Measurements from ENCODE around the gene CTBP1. TPM values are rescaled to one million over a fixed set of nuclear protein-coding genes. Genes with fewer than 3 reads are reported as not detected.

CTBP1 gene
- total RNA-seq, 2 experiments from 2014 or later, result 154 to 162 TPM

DNA sequence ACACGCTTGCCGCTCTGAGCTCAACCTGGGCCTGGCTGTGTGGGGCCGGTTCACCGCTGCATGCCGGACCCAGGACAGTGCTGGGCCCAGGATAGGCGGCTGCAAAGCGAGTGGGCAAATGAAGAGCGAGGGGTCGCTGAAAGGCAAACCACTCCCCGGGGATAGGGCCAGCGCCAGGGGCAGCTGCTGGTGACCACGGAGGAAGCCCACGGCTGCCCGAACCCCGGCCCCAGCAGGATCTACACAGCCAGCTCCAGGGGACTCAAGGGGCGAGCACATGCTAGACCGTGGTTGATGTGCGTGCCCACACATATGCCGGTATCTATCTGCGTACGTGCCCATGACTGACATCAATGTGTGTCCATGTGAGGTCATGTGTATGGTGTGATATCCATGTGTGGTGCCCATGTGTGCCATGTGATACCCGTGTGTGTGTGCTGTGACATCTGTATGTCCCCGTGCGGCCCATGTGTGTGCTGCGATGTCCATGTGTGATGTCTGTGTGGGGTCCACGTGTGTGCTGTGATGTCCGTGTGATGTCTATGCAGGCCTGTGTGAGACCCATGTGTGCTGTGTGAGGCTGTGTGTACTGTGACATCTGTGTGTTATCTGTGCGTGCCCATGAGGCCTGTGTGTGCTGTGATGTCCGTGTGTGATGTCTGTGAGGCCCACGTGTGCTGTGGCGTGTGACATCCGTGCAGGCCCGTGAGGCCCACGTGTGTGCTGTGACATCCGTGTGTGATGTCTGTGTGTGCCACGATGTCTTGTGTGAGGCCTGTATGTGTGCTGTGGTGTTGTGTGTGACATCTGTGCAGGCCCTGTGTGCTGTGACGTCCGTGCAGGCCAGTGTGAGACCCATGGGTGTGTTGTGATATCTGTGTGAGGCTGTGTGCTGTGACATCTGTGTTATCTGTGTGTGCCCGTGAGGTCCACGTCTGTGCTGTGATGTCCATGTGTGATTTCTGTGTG lies 24.8 kb downstream of the CTBP1 start:
- intact Hi-C loops (cut with micrococcal nuclease), result no loop called here
- no peak overlapping the region for H3K4me3 Mint-ChIP-seq
- H3K36me3 Mint-ChIP-seq, result peaks cover 49% of the 10 kb centered on the region
- POLR2A ChIA-PET, result no interaction called here
- H3K27me3 Mint-ChIP-seq, result no peaks in the 10 kb centered on the region
- no peak overlapping the region for H3K27ac Mint-ChIP-seq
- H3K4me1 Mint-ChIP-seq (ENCODE audit: low read depth), result peaks cover 6% of the 10 kb centered on the region
- H3K9me3 Mint-ChIP-seq, result no peaks in the 10 kb centered on the region
- CTCF ChIA-PET, result no interaction called here
- DNase-seq, result no peak

DNA sequence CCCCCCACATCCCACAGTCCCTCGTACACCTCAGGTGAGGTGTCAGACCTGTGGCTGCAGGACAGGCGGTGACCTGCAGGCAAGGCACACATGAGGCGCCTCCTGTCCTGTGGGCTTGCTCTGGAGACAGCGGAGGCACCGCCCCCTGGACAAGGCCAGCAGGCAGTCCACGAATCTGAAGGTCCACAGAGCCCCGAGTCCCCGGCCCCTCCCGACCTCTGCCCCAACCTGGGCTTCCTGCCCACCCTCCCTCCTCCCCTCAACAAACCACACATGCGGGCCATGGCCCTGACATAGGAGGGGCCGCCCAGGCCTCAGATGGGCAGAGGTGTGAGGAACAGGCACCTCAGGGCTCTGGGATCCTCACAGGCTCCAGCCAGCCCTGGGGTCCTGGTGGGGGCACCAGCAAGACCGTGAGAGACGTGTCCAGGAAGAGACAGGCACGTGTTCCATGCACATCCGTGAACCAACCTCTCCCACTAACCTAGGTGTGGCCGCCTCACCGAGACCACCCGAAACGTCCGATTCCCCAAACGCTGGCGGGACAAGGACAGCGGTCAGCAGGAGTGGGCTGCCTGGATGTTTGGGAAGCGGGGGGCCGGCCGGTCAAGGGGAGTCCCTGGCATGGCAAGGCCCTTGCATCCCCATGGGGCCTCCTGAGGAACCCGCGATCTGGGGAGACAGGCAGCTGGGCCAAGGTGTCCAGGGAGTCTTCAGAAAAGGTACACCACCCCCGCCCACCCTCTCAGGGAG lies 25.8 kb downstream of the CTBP1 start:
- H3K4me1 Mint-ChIP-seq (ENCODE audit: low read depth), result peaks cover 14% of the 10 kb centered on the region
- intact Hi-C loops (cut with micrococcal nuclease), result no loop called here
- H3K27ac Mint-ChIP-seq, result no peak overlapping the region
- H3K9me3 Mint-ChIP-seq, result no peaks in the 10 kb centered on the region
- POLR2A ChIA-PET, result no interaction called here
- DNase-seq, result no peak
- no peak overlapping the region for H3K4me3 Mint-ChIP-seq
- H3K27me3 Mint-ChIP-seq, result no peaks in the 10 kb centered on the region
- CTCF ChIA-PET, result no interaction called here
- peaks cover 51% of the 10 kb centered on the region for H3K36me3 Mint-ChIP-seq

DNA sequence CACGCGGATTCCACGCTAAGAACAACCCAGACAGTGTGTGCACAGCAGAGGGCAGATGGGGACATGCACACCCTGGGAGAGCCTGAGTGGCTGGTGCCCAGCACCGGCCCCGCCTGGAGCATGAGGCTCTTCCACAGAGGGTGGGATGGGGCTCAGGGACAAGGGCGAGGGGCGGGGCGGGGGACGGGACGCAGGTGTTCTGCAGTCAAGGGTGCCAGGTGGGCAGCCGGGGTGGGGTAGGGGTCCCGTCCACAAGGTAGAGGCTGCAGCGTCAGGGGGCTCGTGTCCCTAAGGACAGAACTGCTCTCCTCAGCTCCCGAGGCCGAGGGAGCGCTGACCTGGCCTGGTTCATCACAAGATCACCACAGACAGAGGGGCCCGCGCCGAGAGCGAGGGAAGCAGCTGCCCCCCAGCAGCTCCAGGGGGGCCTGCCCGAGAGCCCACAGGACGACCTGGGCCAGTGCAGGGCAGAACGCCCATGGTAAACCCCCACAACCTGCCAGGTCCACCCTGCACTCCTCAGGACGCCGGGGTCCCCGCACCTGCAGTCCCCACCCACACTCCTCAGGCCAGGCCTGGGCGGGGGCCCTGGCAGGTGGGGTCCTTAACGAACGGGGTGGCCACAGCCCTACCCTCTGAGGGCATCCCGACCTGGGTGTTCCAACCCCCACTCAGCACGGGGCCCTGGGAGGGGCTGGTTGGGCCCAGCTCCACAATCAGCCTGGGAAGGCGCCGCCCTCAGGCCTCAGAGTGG lies 26.7 kb downstream of the CTBP1 start:
- intact Hi-C loops (cut with micrococcal nuclease), result no loop called here
- Mint-ChIP-seq H3K27ac (no peak overlapping the region), H3K4me1 (ENCODE audit: low read depth) (peaks cover 22% of the 10 kb centered on the region), H3K9me3 (no peaks in the 10 kb centered on the region), H3K36me3 (peaks cover 49% of the 10 kb centered on the region), H3K4me3 (no peak overlapping the region), H3K27me3 (no peaks in the 10 kb centered on the region)
- ChIA-PET POLR2A (no interaction called here), CTCF (no interaction called here)
- DNase-seq, result no peak

DNA sequence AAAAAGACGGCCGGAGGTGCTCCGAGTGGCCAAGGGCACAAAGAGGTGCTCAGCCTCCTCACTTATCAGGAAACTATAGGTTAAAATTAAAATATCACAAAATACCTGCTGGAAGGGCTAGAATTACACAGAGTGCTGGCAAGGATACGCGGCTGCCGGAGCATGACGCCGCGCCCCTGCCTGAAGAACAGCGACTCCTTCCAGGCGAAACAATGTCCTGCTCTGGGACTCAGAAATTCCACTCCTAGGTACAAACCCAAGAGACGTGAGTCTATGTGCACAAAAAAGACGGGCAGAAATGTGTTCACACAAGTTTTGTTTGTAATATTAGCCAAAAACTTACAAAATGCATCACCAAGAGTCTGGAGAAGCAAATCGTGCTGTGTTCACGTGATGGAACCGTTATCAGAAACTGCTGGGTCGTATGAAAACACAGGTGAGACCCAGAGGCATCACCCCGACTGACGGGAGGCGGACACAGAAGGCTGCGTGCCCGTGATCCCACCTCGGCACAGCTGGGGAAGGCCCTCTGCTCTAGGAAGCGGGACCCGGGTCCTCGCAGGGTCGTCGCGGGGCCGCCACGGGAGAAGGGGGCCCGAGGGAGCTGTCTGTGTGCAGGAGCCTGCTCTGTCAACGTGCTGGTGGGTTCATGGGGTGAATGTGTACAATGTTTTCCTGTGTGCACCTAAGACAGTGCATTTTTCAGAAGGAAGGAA lies 27.6 kb downstream of the CTBP1 start:
- no peak for DNase-seq
- H3K27me3 Mint-ChIP-seq, result no peaks in the 10 kb centered on the region
- ChIA-PET POLR2A (no interaction called here), CTCF (no interaction called here)
- intact Hi-C loops (cut with micrococcal nuclease), result no loop called here
- H3K27ac Mint-ChIP-seq, result no peak overlapping the region
- peaks cover 40% of the 10 kb centered on the region for H3K36me3 Mint-ChIP-seq
- H3K9me3 Mint-ChIP-seq, result no peaks in the 10 kb centered on the region
- no peak overlapping the region for H3K4me3 Mint-ChIP-seq
- peaks cover 30% of the 10 kb centered on the region for H3K4me1 Mint-ChIP-seq (ENCODE audit: low read depth)

DNA sequence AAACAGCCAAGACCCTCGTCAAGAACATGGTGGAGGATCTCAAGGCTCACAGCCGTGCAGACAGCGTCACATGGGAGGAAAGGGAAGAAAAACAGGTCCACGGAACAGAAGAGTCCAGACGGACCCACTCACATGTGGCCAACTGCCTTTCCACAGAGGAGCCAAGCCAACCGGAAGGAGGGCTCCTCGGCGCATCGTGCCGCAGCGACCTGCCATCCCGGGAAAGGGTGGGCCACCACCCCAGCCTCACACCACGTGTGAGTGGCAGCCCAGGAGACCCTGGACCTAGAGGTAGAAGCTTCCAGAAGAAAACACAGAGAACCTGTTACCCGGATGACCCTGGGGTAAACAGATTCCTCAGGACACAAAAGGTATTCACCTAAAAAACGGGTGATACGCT lies 28.4 kb downstream of the CTBP1 start:
- Mint-ChIP-seq H3K36me3 (peaks cover 39% of the 10 kb centered on the region), H3K27ac (no peak overlapping the region), H3K4me1 (ENCODE audit: low read depth) (peaks cover 35% of the 10 kb centered on the region), H3K4me3 (no peak overlapping the region), H3K27me3 (no peaks in the 10 kb centered on the region), H3K9me3 (no peaks in the 10 kb centered on the region)
- POLR2A ChIA-PET, result no interaction called here
- intact Hi-C loops (cut with micrococcal nuclease), result no loop called here
- DNase-seq, result no peak
- CTCF ChIA-PET, result no interaction called here

DNA sequence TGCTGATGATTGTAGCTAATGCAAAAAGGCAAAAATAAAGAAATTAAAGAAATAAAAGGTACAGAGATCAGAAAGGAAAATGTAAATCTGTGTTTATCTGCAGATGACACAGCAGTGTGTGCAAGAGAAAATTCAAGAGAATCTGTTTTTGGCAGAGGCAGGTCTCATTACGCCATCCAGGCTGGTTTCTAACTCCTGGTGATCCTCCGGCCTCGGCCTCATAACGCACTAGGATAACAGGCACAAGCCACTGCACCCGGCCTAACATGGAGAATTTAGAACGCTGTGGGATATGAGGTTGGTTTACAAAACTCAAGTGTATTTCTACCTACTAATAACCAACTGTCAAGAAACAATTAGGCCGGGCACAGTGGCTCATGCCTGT lies 29.4 kb downstream of the CTBP1 start:
- POLR2A ChIA-PET, result no interaction called here
- peaks cover 35% of the 10 kb centered on the region for H3K4me1 Mint-ChIP-seq (ENCODE audit: low read depth)
- peak overlapping the region; percentile 38 for H3K27ac Mint-ChIP-seq
- intact Hi-C loops (cut with micrococcal nuclease), result no loop called here
- H3K27me3 Mint-ChIP-seq, result no peaks in the 10 kb centered on the region
- H3K9me3 Mint-ChIP-seq, result no peaks in the 10 kb centered on the region
- CTCF ChIA-PET, result interaction anchor here (0.5 to 0.7 kb wide), 2 partner anchors 88 to 386 kb away, joined by 3 read pairs; no protein-coding TSS in a partner anchor
- H3K4me3 Mint-ChIP-seq, result no peak overlapping the region
- H3K36me3 Mint-ChIP-seq, result peaks cover 37% of the 10 kb centered on the region
- DNase-seq, result no peak

DNA sequence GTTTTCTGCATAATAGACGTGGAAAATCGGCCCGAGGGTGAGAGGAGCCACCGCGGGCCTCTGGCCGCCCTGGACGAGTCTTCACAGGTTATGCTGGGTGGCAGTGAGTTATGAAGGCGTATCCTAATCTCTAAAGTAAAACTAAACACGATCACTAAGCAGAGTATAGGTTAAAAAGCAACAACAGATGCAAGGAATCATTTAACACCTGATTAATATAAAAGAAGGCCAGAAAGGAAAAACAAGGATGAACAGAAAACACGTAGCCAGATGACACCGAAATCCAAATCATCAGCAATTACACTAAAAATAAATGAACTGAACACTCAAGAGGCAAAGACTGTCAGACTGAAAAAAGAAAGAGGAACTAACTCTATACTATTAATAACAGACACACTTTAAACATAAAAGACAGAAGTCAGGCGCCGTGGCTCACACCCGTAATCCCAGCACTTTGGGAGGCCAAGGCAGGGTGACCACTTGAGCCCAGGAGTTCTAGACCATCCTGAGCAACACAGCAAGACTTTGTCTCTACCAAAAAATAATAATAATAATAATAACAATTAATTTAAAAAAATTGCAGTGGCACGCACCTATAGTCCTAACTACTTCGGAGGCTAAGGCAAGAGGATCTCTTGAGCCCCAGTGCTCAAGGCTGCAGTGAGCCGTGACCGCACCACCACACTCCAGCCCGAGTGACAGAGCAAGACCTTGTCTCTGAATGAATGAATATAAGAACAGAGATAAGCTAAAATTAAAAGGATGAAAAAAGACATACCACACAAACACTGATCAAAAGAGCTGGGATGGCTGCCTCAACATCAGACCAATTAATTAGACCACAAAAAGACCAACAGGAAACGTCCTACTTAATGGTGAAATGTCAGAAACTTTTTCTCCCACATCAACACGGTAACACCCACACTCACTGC lies 30.0 kb downstream of the CTBP1 start:
- Mint-ChIP-seq H3K36me3 (peaks cover 31% of the 10 kb centered on the region), H3K4me1 (ENCODE audit: low read depth) (peaks cover 35% of the 10 kb centered on the region), H3K9me3 (no peaks in the 10 kb centered on the region), H3K4me3 (no peak overlapping the region), H3K27ac (peak overlapping the region; percentile 49), H3K27me3 (no peaks in the 10 kb centered on the region)
- POLR2A ChIA-PET, result no interaction called here
- CTCF ChIA-PET, result interaction anchor here (0.5 kb wide), 1 partner anchor 87 kb away, joined by 3 read pairs; no protein-coding TSS in a partner anchor
- intact Hi-C loops (cut with micrococcal nuclease), result no loop called here
- no peak for DNase-seq

DNA sequence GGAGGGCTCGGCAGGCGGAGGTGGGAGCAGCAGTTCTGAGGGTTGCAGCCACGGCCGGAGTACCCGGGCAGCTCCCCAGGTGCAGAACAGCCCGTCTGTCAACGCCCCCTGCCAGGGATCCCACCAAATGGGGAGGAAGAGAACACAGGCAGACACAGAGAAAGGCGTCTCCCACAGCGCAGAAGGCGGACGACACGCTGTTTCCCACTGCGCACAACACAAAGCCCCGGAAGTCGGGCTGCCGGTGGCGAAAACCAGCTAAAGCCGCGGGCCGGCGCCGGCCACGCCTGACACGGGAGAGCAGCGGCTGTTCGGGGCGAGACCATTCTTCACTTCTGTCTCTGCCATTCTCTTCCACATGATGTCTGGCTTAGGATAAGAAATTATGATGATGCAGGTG lies 31.6 kb downstream of the CTBP1 start:
- intact Hi-C loops (cut with micrococcal nuclease), result loop anchor here (2.0 kb wide), 1 partner anchor 17 kb away; no protein-coding TSS in a partner anchor
- no peaks in the 10 kb centered on the region for H3K9me3 Mint-ChIP-seq
- H3K4me3 Mint-ChIP-seq, result peak overlapping the region; percentile 46
- H3K36me3 Mint-ChIP-seq, result peaks cover 27% of the 10 kb centered on the region
- H3K27ac Mint-ChIP-seq, result peak overlapping the region; percentile 79
- CTCF ChIA-PET, result interaction anchor here (0.7 to 1.4 kb wide), 5 partner anchors 32 to 80 kb away, joined by 3 to 6 read pairs (median 5); partner anchors contain the start of gene CTBP1
- no peak for DNase-seq
- peaks cover 35% of the 10 kb centered on the region for H3K4me1 Mint-ChIP-seq (ENCODE audit: low read depth)
- no peaks in the 10 kb centered on the region for H3K27me3 Mint-ChIP-seq
- POLR2A ChIA-PET, result interaction anchor here (1.4 kb wide), 1 partner anchor 16 kb away, joined by 3 read pairs; no protein-coding TSS in a partner anchor

DNA sequence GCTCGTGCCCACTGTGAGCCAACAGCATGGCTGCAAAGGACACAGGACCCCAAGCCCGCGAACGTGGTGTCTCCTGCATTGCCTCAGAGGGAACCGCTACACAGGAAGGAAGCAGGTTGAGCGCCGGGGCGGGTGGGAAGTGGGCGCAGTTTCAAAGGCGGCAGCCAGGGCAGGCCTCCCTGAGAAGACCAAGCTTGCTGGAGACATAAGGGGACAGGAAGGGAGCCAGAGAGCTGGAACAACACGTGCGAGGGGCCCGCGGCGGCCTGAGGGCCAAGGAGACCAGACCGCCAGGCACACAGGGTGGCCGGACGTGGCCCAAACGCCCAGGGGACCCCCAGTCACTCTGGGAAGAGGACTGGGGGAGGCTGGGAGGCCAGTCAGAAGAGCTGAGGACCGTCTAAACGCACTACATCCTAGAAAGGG lies 32.0 kb downstream of the CTBP1 start:
- ChIA-PET POLR2A (interaction anchor here (1.4 kb wide), 1 partner anchor 16 kb away, joined by 3 read pairs; no protein-coding TSS in a partner anchor), CTCF (interaction anchor here (0.7 to 1.4 kb wide), 5 partner anchors 32 to 80 kb away, joined by 3 to 6 read pairs (median 5); partner anchors contain the start of gene CTBP1)
- Mint-ChIP-seq H3K36me3 (peaks cover 27% of the 10 kb centered on the region), H3K9me3 (no peaks in the 10 kb centered on the region), H3K4me3 (peak overlapping the region; percentile 46), H3K4me1 (ENCODE audit: low read depth) (peaks cover 35% of the 10 kb centered on the region), H3K27me3 (no peaks in the 10 kb centered on the region), H3K27ac (peak overlapping the region; percentile 79)
- DNase-seq, result peak; percentile 82
- intact Hi-C loops (cut with micrococcal nuclease), result loop anchor here (2.0 kb wide), 1 partner anchor 16 kb away; no protein-coding TSS in a partner anchor

DNA sequence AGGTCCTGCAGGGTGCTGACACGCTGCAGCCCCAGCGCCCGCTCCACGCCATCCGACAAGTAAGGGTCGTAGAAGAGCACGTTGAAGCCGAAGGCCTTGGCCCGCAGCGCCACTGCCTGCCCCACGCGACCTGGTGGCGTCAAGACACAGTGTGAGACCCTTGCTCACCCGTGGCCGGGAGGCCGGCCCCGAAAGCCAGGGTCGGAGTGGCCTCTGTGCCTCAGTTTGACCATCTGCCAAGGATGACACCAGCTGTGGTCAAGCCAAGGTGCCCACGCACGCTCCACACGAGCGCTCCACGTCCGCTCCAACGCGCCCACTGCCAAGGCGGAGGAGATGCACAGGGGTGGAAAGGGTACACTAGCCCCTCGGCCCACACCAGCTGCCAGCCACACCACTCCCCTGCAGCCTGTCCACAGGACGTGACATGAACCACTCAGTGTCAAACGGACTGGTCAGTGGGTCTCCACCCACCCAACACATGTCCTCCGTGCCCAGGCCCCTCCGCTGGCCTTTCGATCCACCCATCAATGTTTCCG lies 32.8 kb downstream of the CTBP1 start:
- Mint-ChIP-seq H3K4me1 (ENCODE audit: low read depth) (peaks cover 35% of the 10 kb centered on the region), H3K27ac (peak overlapping the region; percentile 79), H3K27me3 (no peaks in the 10 kb centered on the region), H3K9me3 (no peaks in the 10 kb centered on the region), H3K4me3 (peak overlapping the region; percentile 46), H3K36me3 (peaks cover 23% of the 10 kb centered on the region)
- ChIA-PET POLR2A (no interaction called here), CTCF (interaction anchor here (1.2 kb wide), 2 partner anchors 49 to 52 kb away, joined by 4 to 6 read pairs; no protein-coding TSS in a partner anchor)
- intact Hi-C loops (cut with micrococcal nuclease), result loop anchor here (2.0 kb wide), 1 partner anchor 15 kb away; no protein-coding TSS in a partner anchor
- DNase-seq, result no peak
